ENCODE results near the gene KIF26B.

KIF26B gene

DNA sequence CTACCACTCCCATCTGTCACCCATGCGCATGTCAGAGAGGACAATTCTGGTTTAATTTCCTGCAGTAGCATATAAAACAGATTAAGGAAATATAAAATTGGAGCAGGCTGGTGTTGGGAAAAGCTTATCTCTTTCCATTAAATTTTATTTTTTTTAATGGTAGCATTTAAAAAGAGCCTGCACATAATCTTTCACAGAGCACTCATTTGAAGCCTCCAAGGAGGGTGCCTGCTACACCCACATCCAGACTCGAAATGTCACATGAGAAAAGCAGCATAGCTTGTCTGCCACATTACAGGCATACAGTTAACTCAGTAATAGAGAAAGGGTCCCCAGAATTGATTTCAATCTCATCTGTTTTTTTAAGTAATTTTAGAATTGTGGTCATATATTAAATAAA, 599.0 kb downstream of the KIF26B start:
- no peak overlapping the region for H3K4me3 ChIP-seq (ENCODE audit: low read depth, low read length)
- no peak for DNase-seq (ENCODE audit: low read depth)

DNA sequence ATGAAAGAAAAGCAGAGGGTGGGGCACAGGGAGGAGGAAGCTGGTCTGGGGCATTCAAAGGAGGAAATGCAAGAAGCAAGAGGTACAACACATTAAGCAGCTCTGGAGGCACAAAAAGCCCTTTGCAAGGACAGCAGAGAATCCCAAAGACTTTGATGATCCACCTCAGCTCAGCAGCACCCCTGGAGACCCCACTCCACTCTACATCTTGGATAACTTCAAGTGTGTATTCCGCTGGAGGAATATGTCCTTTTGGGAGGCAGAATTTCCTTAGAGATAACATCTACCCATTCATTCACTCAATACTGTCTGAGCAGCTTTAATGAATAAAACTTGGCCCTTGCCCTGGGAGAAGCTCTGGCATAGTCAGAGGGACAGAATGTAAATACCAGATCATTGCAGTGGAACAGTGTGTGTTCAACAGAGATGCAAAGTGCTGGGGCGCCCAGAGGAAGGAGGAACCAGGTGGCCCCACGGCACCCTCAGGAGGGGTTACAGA, 599.7 kb downstream of the KIF26B start:
- DNase-seq (ENCODE audit: low read depth): no peak
- no peak overlapping the region for H3K4me3 ChIP-seq (ENCODE audit: low read depth, low read length)
